Measurements from ENCODE around the gene SGK2.
"Not testable (repeated sequence)": the region's sequence is repeated elsewhere in the genome, so short reads cannot be mapped to it uniquely, and the experiment has no call there.

GRCh38 chr20:43588526-43588925 lies 29.7 kb downstream of the SGK2 start:
- TF ChIP-seq EZH2 (IDR thresholded peaks at IDR 0.05; ENCODE audit: low read depth, unreplicated experiment) = not testable (repeated sequence)
- TF ChIP-seq, protein P1, sequence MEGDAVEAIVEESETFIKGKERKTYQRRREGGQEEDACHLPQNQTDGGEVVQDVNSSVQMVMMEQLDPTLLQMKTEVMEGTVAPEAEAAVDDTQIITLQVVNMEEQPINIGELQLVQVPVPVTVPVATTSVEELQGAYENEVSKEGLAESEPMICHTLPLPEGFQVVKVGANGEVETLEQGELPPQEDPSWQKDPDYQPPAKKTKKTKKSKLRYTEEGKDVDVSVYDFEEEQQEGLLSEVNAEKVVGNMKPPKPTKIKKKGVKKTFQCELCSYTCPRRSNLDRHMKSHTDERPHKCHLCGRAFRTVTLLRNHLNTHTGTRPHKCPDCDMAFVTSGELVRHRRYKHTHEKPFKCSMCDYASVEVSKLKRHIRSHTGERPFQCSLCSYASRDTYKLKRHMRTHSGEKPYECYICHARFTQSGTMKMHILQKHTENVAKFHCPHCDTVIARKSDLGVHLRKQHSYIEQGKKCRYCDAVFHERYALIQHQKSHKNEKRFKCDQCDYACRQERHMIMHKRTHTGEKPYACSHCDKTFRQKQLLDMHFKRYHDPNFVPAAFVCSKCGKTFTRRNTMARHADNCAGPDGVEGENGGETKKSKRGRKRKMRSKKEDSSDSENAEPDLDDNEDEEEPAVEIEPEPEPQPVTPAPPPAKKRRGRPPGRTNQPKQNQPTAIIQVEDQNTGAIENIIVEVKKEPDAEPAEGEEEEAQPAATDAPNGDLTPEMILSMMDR (conservative IDR thresholded peaks at IDR 0.05; ENCODE audit: low read depth in 2 of 2) = not testable (repeated sequence)

Data from GM23338 (cell line).